Tibial nerve (tissue), 4 donors: ENCODE results near the gene PRCD. TPM values are rescaled to one million over a fixed set of nuclear protein-coding genes. Genes with fewer than 3 reads are reported as not detected.

Source experiments
- DNase-seq, 2 donors: peaks; one replicate each; pipeline ENCODE4 v3.0.0-alpha.2; 2019; ENCODE audit warnings: low spot score in 2 of 2
- H3K27ac ChIP-seq, 4 donors: fragments of 200-600 bp; sonication (generic) in 3 of 4; one replicate each; pipeline ENCODE4 v1.5.1; 2017 to 2019; ENCODE audit warnings: mild to moderate bottlenecking in 1 of 4
- H3K27me3 ChIP-seq, 2 donors: fragments of 200-600 bp; sonication (generic) in 1 of 2; one replicate each; pipeline versions ENCODE4 v1.5.1 to v1.6.0; 2017 to 2019
- H3K36me3 ChIP-seq, 3 donors: fragments of 200-600 bp; sonication (generic); one replicate each; pipeline ENCODE4 v1.5.1; 2018 to 2019
- H3K4me1 ChIP-seq, 4 donors: fragments of 200-600 bp; sonication (generic) in 3 of 4; one replicate each; pipeline ENCODE4 v1.5.1; 2017 to 2019
- H3K4me3 ChIP-seq, 4 donors: fragments of 200-600 bp; sonication (generic) in 3 of 4; one replicate each; pipeline ENCODE4 v1.5.1; 2017 to 2019; ENCODE audit warnings: mild to moderate bottlenecking in 1 of 4, moderate library complexity in 1 of 4
- H3K9me3 ChIP-seq, 4 donors: fragments of 200-600 bp; sonication (generic) in 3 of 4; one replicate each; pipeline ENCODE4 v1.5.1; 2017 to 2019
- EP300 ChIP-seq, 2 donors: sonication (generic); formaldehyde crosslinking; IDR thresholded peaks; one replicate each; pipeline ENCODE4 v1.6.1; 2017; ENCODE audit warnings: antibody characterized with exemption in 2 of 2, mild to moderate bottlenecking in 1 of 2
- POLR2A ChIP-seq, 2 donors: fragments of 450-650 bp; IDR thresholded peaks; one replicate each; pipeline ENCODE4 v1.6.1; 2017; ENCODE audit warnings: antibody characterized with exemption in 2 of 2, mild to moderate bottlenecking in 2 of 2, moderate library complexity in 2 of 2
- WGBS, 2 donors: methylation state at CpG; one replicate each; pipeline ENCODE4 v1.1.5; 2018; 5-methylcytosine and 5-hydroxymethylcytosine counted together
- total RNA-seq, 4 donors: library from RNA; depleted of rRNA; stranded (reverse); fragments of >200 nt; gene quantifications; one replicate each; pipeline ENCODE4 v1.1.0, GENCODE V29; 2016
- TF ChIP-seq, protein P1 (sequence below), 5 experiments: fragments of 200-600 bp in 3 of 5; fragments of 450-650 bp in 2 of 5; sonication (generic) in 3 of 5; IDR thresholded peaks; one replicate each; pipeline ENCODE4 v1.5.1; 2016 to 2019; ENCODE audit warnings: antibody characterized with exemption in 5 of 5, mild to moderate bottlenecking in 3 of 5, moderate library complexity in 2 of 5

PRCD gene
- total RNA-seq, 4 donors from 2014 or later, result 6.6 to 23.5 (median 14.1) TPM

GRCh38 chr17:76537578-76538280 lies 2.1 kb upstream of the PRCD start, which contains the start of gene CYGB:
Gene CYGB, minus strand, starts transcription at chr17:76537709. Its CDS starts 167 bp downstream, at chr17:76537542.
- peak in 1 of 2 donors; percentile 53 for DNase-seq
- H3K9me3 ChIP-seq, result no peaks in the 10 kb centered on the region
- H3K27me3 ChIP-seq, result no peaks in the 10 kb centered on the region
- 0 to 1% methylated on average over 10 to 20 of the region's 95 CpGs for WGBS, 2 donors
- TF ChIP-seq, protein P1, sequence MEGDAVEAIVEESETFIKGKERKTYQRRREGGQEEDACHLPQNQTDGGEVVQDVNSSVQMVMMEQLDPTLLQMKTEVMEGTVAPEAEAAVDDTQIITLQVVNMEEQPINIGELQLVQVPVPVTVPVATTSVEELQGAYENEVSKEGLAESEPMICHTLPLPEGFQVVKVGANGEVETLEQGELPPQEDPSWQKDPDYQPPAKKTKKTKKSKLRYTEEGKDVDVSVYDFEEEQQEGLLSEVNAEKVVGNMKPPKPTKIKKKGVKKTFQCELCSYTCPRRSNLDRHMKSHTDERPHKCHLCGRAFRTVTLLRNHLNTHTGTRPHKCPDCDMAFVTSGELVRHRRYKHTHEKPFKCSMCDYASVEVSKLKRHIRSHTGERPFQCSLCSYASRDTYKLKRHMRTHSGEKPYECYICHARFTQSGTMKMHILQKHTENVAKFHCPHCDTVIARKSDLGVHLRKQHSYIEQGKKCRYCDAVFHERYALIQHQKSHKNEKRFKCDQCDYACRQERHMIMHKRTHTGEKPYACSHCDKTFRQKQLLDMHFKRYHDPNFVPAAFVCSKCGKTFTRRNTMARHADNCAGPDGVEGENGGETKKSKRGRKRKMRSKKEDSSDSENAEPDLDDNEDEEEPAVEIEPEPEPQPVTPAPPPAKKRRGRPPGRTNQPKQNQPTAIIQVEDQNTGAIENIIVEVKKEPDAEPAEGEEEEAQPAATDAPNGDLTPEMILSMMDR (IDR thresholded peaks at IDR 0.05), result no peak
- peak in 1 of 2 donors; percentile 62 for TF ChIP-seq POLR2A (IDR thresholded peaks at IDR 0.05)
- peak within 1 kb of the TSS; percentile 72 to 91 (median 80) for H3K27ac ChIP-seq
- H3K36me3 ChIP-seq, result no peaks in the 10 kb centered on the region
- H3K4me3 ChIP-seq, result peak within 1 kb of the TSS; percentile 39 to 61 (median 44)
- H3K4me1 ChIP-seq, result peaks cover 0 to 64% (median 19%) of the 10 kb centered on the region in 4 donors

GRCh38 chr17:76538281-76538931 lies 1.4 kb upstream of the PRCD start:
- Histone ChIP-seq H3K36me3 (no peaks in the 10 kb centered on the region), H3K27ac (peak overlapping the region; percentile 69 to 91 (median 80)), H3K27me3 (no peaks in the 10 kb centered on the region), H3K9me3 (no peaks in the 10 kb centered on the region), H3K4me3 (peak overlapping the region; percentile 21 to 61 (median 40)), H3K4me1 (peaks cover 0 to 69% (median 21%) of the 10 kb centered on the region in 4 donors)
- no peak for DNase-seq
- no peak for TF ChIP-seq EP300 (IDR thresholded peaks at IDR 0.05)
- TF ChIP-seq, protein P1 (IDR thresholded peaks at IDR 0.05), result no peak
- no peak for TF ChIP-seq POLR2A (IDR thresholded peaks at IDR 0.05)
- WGBS, 2 donors, result 40 to 51% methylated on average over 12 to 31 of the region's 37 CpGs

DNA sequence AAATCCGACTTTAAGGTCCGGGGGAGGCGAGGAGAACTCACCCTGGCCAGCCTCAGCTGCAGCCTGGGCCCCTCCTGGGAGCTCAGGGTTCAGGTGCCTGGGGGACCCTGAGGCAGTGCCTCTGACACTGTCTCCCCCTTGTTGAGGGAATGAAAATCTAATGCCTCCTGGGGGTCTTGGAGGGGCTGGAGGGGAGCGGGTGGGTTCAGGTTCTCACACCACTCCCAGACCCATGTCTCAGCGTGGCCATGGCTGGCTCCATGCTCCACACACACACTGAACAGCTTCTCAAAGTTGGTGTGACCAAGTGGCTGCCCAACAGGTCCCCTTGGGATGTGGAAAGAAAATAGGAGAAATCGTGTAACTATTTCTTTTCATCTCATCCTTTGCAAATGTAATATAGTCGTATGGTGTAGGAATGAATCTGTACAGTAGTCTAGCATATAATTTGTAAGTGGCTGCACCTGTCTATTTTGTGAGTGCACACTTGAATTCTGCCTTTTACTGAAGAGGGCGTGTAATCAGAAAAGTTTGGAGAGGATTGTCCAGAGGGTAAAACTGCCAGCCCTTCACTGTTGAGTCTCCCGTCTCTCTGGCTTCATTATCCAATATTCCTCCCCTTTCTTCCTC lies 788 bp upstream of the PRCD start:
- Histone ChIP-seq H3K9me3 (no peaks in the 10 kb centered on the region), H3K27ac (peak overlapping the region in 3 of 4 donors; percentile 69 to 91 (median 87)), H3K4me1 (peaks cover 0 to 75% (median 25%) of the 10 kb centered on the region in 4 donors), H3K36me3 (no peaks in the 10 kb centered on the region), H3K27me3 (no peaks in the 10 kb centered on the region), H3K4me3 (no peak overlapping the region)
- no peak for TF ChIP-seq EP300 (IDR thresholded peaks at IDR 0.05)
- TF ChIP-seq, protein P1 (IDR thresholded peaks at IDR 0.05), result no peak
- TF ChIP-seq POLR2A (IDR thresholded peaks at IDR 0.05), result no peak
- DNase-seq, result no peak
- 88 to 91% methylated on average over 5 to 9 of the region's 9 CpGs for WGBS, 2 donors

GRCh38 chr17:76540381-76541300 lies 797 bp downstream of the PRCD start:
- Histone ChIP-seq H3K27ac (peak overlapping the region; percentile 22 to 82 (median 70)), H3K27me3 (no peaks in the 10 kb centered on the region)

More at GRCh38 chr17:76540381-76541300, 797 bp downstream of the PRCD start:
- Histone ChIP-seq H3K36me3 (no peaks in the 10 kb centered on the region), H3K9me3 (no peaks in the 10 kb centered on the region), H3K4me1 (peaks cover 0 to 84% (median 33%) of the 10 kb centered on the region in 4 donors), H3K4me3 (peak overlapping the region; percentile 15 to 49 (median 25))
- peak; percentile 88 to 91 for DNase-seq
- TF ChIP-seq EP300 (IDR thresholded peaks at IDR 0.05) (peak in 1 of 2 donors; percentile 56), POLR2A (IDR thresholded peaks at IDR 0.05) (peak; percentile 45 to 79)
- TF ChIP-seq, protein P1 (IDR thresholded peaks at IDR 0.05), result peak in 4 of 5 experiments; percentile 36 to 69 (median 48)
- WGBS, 2 donors, result 4 to 8% methylated on average over 22 to 23 of the region's 27 CpGs
